ENCODE results near the gene PGM1. TPM values are rescaled to one million over a fixed set of nuclear protein-coding genes. Genes with fewer than 3 reads are reported as not detected.

Gene PGM1
- total RNA-seq, 1 donor from 2014 or later = 180 TPM

GRCh38 chr1:63663873-63664272, 70.7 kb downstream of the PGM1 start:
- DNase-seq (ENCODE audit: low spot score) = no peak

GRCh38 chr1:63664742-63665141, 71.5 kb downstream of the PGM1 start:
- no peak for DNase-seq (ENCODE audit: low spot score)

GRCh38 chr1:63665410-63665809, 72.2 kb downstream of the PGM1 start:
- DNase-seq (ENCODE audit: low spot score) = no peak

GRCh38 chr1:63665824-63666223, 72.6 kb downstream of the PGM1 start:
- no peak for DNase-seq (ENCODE audit: low spot score)

- DNase-seq (ENCODE audit: low spot score) = no peak
These were observed 75.1 kb downstream of the PGM1 start for GRCh38 chr1:63668298-63668697.

- no peak for DNase-seq (ENCODE audit: low spot score)
These were observed 76.1 kb downstream of the PGM1 start for GRCh38 chr1:63669151-63669961.

GRCh38 chr1:63670164-63670563, 77.0 kb downstream of the PGM1 start:
- DNase-seq (ENCODE audit: low spot score) = no peak

- DNase-seq (ENCODE audit: low spot score) = no peak
These were observed 78.3 kb downstream of the PGM1 start for GRCh38 chr1:63671514-63671913.

- no peak for DNase-seq (ENCODE audit: low spot score)
These were observed 81.1 kb downstream of the PGM1 start for GRCh38 chr1:63674238-63674864.

GRCh38 chr1:63674865-63675419, 81.7 kb downstream of the PGM1 start:
- no peak for DNase-seq (ENCODE audit: low spot score)

GRCh38 chr1:63675420-63675931, 82.3 kb downstream of the PGM1 start:
- DNase-seq (ENCODE audit: low spot score) = no peak

GRCh38 chr1:63677497-63677896, 84.3 kb downstream of the PGM1 start:
- DNase-seq (ENCODE audit: low spot score) = no peak

- no peak for DNase-seq (ENCODE audit: low spot score)
These were observed 85.0 kb downstream of the PGM1 start for GRCh38 chr1:63678200-63678599.

- no peak for DNase-seq (ENCODE audit: low spot score)
These were observed 85.9 kb downstream of the PGM1 start for GRCh38 chr1:63679076-63679475.

- no peak for DNase-seq (ENCODE audit: low spot score)
These were observed 86.4 kb downstream of the PGM1 start for GRCh38 chr1:63679589-63679988.

- DNase-seq (ENCODE audit: low spot score) = no peak
These were observed 89.7 kb downstream of the PGM1 start for GRCh38 chr1:63682936-63683335.

- DNase-seq (ENCODE audit: low spot score) = no peak
These were observed 90.5 kb downstream of the PGM1 start for GRCh38 chr1:63683759-63684158.

- no peak for DNase-seq (ENCODE audit: low spot score)
These were observed 93.5 kb downstream of the PGM1 start for GRCh38 chr1:63686696-63687095.

- DNase-seq (ENCODE audit: low spot score) = no peak
These were observed 95.2 kb downstream of the PGM1 start for GRCh38 chr1:63688302-63688890.

- no peak for DNase-seq (ENCODE audit: low spot score)
These were observed 97.9 kb downstream of the PGM1 start for GRCh38 chr1:63690966-63691700.

- no peak for DNase-seq (ENCODE audit: low spot score)
These were observed 98.7 kb downstream of the PGM1 start for GRCh38 chr1:63691701-63692425.

Measured in mesenteric fat pad (tissue), 1 donor.